ENCODE results near the gene CCBE1. TPM values are rescaled to one million over a fixed set of nuclear protein-coding genes. Genes with fewer than 3 reads are reported as not detected.
"Not testable (repeated sequence)": the region's sequence is repeated elsewhere in the genome, so short reads cannot be mapped to it uniquely, and the experiment has no call there.

CCBE1 gene
- total and polyA plus RNA-seq, 4 experiments from 2014 or later = not detected

- no peak overlapping the region for H3K27ac ChIP-seq (ENCODE audit: low read depth, low read length)
- DNase-seq = no peak
- Mint-ChIP-seq H3K9me3 (peaks cover 0 to 6% (median 0%) of the 10 kb centered on the region in 8 donors), H3K36me3 (no peaks in the 10 kb centered on the region), H3K4me1 (no peaks in the 10 kb centered on the region), H3K27me3 (peaks cover 2 to 5% of the 10 kb centered on the region in 2 donors), H3K4me3 (no peak overlapping the region), H3K27ac (no peak overlapping the region)
- intact Hi-C loops (cut with micrococcal nuclease) = no loop called here
- H3K4me1 ChIP-seq (ENCODE audit: insufficient read depth, low read length) = no peaks in the 10 kb centered on the region
- ChIA-PET CTCF (ENCODE audit: partially characterized antibody) (no interaction called here), POLR2A (ENCODE audit: partially characterized antibody) (no interaction called here)
- H3K27me3 ChIP-seq (ENCODE audit: insufficient read depth, low read length) = no peaks in the 10 kb centered on the region
- no peaks in the 10 kb centered on the region for H3K9me3 ChIP-seq (ENCODE audit: control insufficient read depth in 1 of 2, low read length in 2 of 2)
- H3K4me3 ChIP-seq (ENCODE audit: low read length in 2 of 2) = no peak overlapping the region
- H3K36me3 ChIP-seq (ENCODE audit: insufficient read depth, low read length) = no peaks in the 10 kb centered on the region
Observed at GRCh38 chr18:59715445-59715844, 18.2 kb upstream of the CCBE1 start.

DNA sequence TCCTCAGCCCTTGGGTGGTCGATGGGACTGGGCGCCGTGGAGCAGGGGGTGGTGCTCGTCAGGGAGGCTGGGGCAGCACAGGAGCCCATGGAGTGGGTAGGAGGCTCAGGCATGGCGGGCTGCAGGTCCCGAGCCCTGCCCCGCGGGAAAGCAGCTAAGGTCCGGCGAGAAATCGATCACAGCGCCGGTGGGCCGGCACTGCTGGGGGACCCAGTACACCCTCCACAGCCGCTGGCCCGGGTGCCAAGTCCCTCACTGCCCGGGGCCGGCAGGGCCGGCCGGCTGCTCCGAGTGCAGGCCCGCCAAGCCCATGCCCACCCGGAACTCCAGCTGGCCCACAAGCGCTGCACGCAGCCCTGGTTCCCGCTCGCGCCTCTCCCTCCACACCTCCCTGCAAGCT lies 16.9 kb upstream of the CCBE1 start:
- peaks cover 0 to 16% (median 0%) of the 10 kb centered on the region in 8 donors for H3K9me3 Mint-ChIP-seq
- H3K36me3 ChIP-seq (ENCODE audit: insufficient read depth, low read length); H3K27ac ChIP-seq (ENCODE audit: low read depth, low read length); H3K27me3 Mint-ChIP-seq; CTCF ChIA-PET (ENCODE audit: partially characterized antibody); intact Hi-C loops (cut with micrococcal nuclease); H3K4me1 ChIP-seq (ENCODE audit: insufficient read depth, low read length); DNase-seq; H3K27ac Mint-ChIP-seq; H3K9me3 ChIP-seq (ENCODE audit: control insufficient read depth in 1 of 2, low read length in 2 of 2); H3K36me3 Mint-ChIP-seq; H3K4me3 Mint-ChIP-seq; H3K4me3 ChIP-seq (ENCODE audit: low read length in 2 of 2); H3K4me1 Mint-ChIP-seq; H3K27me3 ChIP-seq (ENCODE audit: insufficient read depth, low read length); POLR2A ChIA-PET (ENCODE audit: partially characterized antibody): not testable (repeated sequence)

GRCh38 chr18:59712311-59712710 lies 15.1 kb upstream of the CCBE1 start:
- H3K4me3 ChIP-seq (ENCODE audit: low read length in 2 of 2) = no peak overlapping the region
- CTCF ChIA-PET (ENCODE audit: partially characterized antibody) = no interaction called here
- Mint-ChIP-seq H3K36me3 (no peaks in the 10 kb centered on the region), H3K27me3 (peaks cover 6 to 9% of the 10 kb centered on the region in 2 donors), H3K9me3 (peaks cover 0 to 18% (median 0%) of the 10 kb centered on the region in 8 donors), H3K27ac (no peak overlapping the region), H3K4me3 (no peak overlapping the region), H3K4me1 (no peaks in the 10 kb centered on the region)
- no peaks in the 10 kb centered on the region for H3K4me1 ChIP-seq (ENCODE audit: insufficient read depth, low read length)
- DNase-seq = no peak
- H3K27ac ChIP-seq (ENCODE audit: low read depth, low read length) = no peak overlapping the region
- no peaks in the 10 kb centered on the region for H3K36me3 ChIP-seq (ENCODE audit: insufficient read depth, low read length)
- H3K9me3 ChIP-seq (ENCODE audit: control insufficient read depth in 1 of 2, low read length in 2 of 2) = no peaks in the 10 kb centered on the region
- intact Hi-C loops (cut with micrococcal nuclease) = no loop called here
- POLR2A ChIA-PET (ENCODE audit: partially characterized antibody) = no interaction called here
- no peaks in the 10 kb centered on the region for H3K27me3 ChIP-seq (ENCODE audit: insufficient read depth, low read length)

DNA sequence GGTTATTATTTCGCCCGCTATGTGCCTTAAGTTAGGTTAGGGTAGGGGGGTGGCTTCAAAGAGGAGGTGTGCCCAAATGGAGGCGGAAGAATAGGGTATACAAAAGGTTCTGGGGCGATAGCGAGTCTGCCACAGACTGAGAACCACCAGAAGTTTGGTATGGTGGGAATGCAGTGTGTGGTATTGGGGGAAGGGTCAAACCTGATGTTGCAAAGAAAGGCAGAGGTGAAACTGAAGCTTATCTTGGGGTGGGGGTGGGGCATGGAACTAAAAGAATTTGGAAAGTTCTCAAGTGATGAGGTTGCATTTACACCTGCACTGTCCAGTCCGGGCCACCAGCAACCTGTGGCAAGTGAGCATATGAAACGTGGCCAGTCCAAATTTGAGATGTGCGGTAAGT lies 11.8 kb upstream of the CCBE1 start:
- intact Hi-C loops (cut with micrococcal nuclease) = no loop called here
- Mint-ChIP-seq H3K4me1 (peaks cover 0 to 2% (median 0%) of the 10 kb centered on the region in 4 donors), H3K27ac (no peak overlapping the region), H3K9me3 (peaks cover 0 to 12% (median 0%) of the 10 kb centered on the region in 8 donors), H3K4me3 (no peak overlapping the region), H3K27me3 (peaks cover 6 to 9% of the 10 kb centered on the region in 2 donors), H3K36me3 (no peaks in the 10 kb centered on the region)
- Histone ChIP-seq H3K36me3 (ENCODE audit: insufficient read depth, low read length) (no peaks in the 10 kb centered on the region), H3K27ac (ENCODE audit: low read depth, low read length) (no peak overlapping the region), H3K4me1 (ENCODE audit: insufficient read depth, low read length) (no peaks in the 10 kb centered on the region), H3K9me3 (ENCODE audit: control insufficient read depth in 1 of 2, low read length in 2 of 2) (no peaks in the 10 kb centered on the region), H3K27me3 (ENCODE audit: insufficient read depth, low read length) (no peaks in the 10 kb centered on the region), H3K4me3 (ENCODE audit: low read length in 2 of 2) (no peak overlapping the region)
- CTCF ChIA-PET (ENCODE audit: partially characterized antibody) = no interaction called here
- POLR2A ChIA-PET (ENCODE audit: partially characterized antibody) = no interaction called here
- no peak for DNase-seq

- no peak for DNase-seq
Observed at GRCh38 chr18:59707306-59707705, 10.1 kb upstream of the CCBE1 start.

GRCh38 chr18:59706499-59706898 lies 9.3 kb upstream of the CCBE1 start:
- Histone ChIP-seq H3K4me1 (ENCODE audit: insufficient read depth, low read length) (no peaks in the 10 kb centered on the region), H3K4me3 (ENCODE audit: low read length in 2 of 2) (no peak overlapping the region), H3K27ac (ENCODE audit: low read depth, low read length) (no peak overlapping the region), H3K27me3 (ENCODE audit: insufficient read depth, low read length) (no peaks in the 10 kb centered on the region), H3K36me3 (ENCODE audit: insufficient read depth, low read length) (no peaks in the 10 kb centered on the region), H3K9me3 (ENCODE audit: control insufficient read depth in 1 of 2, low read length in 2 of 2) (no peaks in the 10 kb centered on the region)
- no peak for DNase-seq
- no peaks in the 10 kb centered on the region for H3K36me3 Mint-ChIP-seq
- POLR2A ChIA-PET (ENCODE audit: partially characterized antibody) = no interaction called here
- peaks cover 0 to 12% (median 0%) of the 10 kb centered on the region in 8 donors for H3K9me3 Mint-ChIP-seq
- intact Hi-C loops (cut with micrococcal nuclease) = no loop called here
- H3K27ac Mint-ChIP-seq = no peak overlapping the region
- H3K4me3 Mint-ChIP-seq = no peak overlapping the region
- H3K4me1 Mint-ChIP-seq = peaks cover 0 to 2% (median 0%) of the 10 kb centered on the region in 4 donors
- CTCF ChIA-PET (ENCODE audit: partially characterized antibody) = no interaction called here
- H3K27me3 Mint-ChIP-seq = peaks cover 5 to 9% of the 10 kb centered on the region in 2 donors

More at GRCh38 chr18:59707306-59707705, 10.1 kb upstream of the CCBE1 start:
- H3K36me3 ChIP-seq (ENCODE audit: insufficient read depth, low read length) = no peaks in the 10 kb centered on the region
- POLR2A ChIA-PET (ENCODE audit: partially characterized antibody) = no interaction called here
- Mint-ChIP-seq H3K9me3 (peaks cover 0 to 12% (median 0%) of the 10 kb centered on the region in 8 donors), H3K27me3 (peaks cover 5 to 9% of the 10 kb centered on the region in 2 donors), H3K4me3 (no peak overlapping the region), H3K27ac (no peak overlapping the region), H3K4me1 (peaks cover 0 to 2% (median 0%) of the 10 kb centered on the region in 4 donors), H3K36me3 (no peaks in the 10 kb centered on the region)
- intact Hi-C loops (cut with micrococcal nuclease) = no loop called here
- H3K4me1 ChIP-seq (ENCODE audit: insufficient read depth, low read length) = no peaks in the 10 kb centered on the region
- no peak overlapping the region for H3K4me3 ChIP-seq (ENCODE audit: low read length in 2 of 2)
- CTCF ChIA-PET (ENCODE audit: partially characterized antibody) = no interaction called here
- H3K27ac ChIP-seq (ENCODE audit: low read depth, low read length) = no peak overlapping the region
- no peaks in the 10 kb centered on the region for H3K27me3 ChIP-seq (ENCODE audit: insufficient read depth, low read length)
- H3K9me3 ChIP-seq (ENCODE audit: control insufficient read depth in 1 of 2, low read length in 2 of 2) = no peaks in the 10 kb centered on the region

- no peak for DNase-seq
- H3K27me3 Mint-ChIP-seq = peaks cover 9 to 12% of the 10 kb centered on the region in 2 donors
- no peaks in the 10 kb centered on the region for H3K36me3 Mint-ChIP-seq
- Histone ChIP-seq H3K36me3 (ENCODE audit: insufficient read depth, low read length) (no peaks in the 10 kb centered on the region), H3K4me1 (ENCODE audit: insufficient read depth, low read length) (no peaks in the 10 kb centered on the region), H3K9me3 (ENCODE audit: control insufficient read depth in 1 of 2, low read length in 2 of 2) (no peaks in the 10 kb centered on the region), H3K27me3 (ENCODE audit: insufficient read depth, low read length) (no peaks in the 10 kb centered on the region), H3K27ac (ENCODE audit: low read depth, low read length) (no peak overlapping the region), H3K4me3 (ENCODE audit: low read length in 2 of 2) (no peak overlapping the region)
- H3K4me3 Mint-ChIP-seq = no peak overlapping the region
- H3K4me1 Mint-ChIP-seq = peaks cover 0 to 3% (median 1%) of the 10 kb centered on the region in 4 donors
- CTCF ChIA-PET (ENCODE audit: partially characterized antibody) = no interaction called here
- no peak overlapping the region for H3K27ac Mint-ChIP-seq
- intact Hi-C loops (cut with micrococcal nuclease) = no loop called here
- POLR2A ChIA-PET (ENCODE audit: partially characterized antibody) = no interaction called here
- H3K9me3 Mint-ChIP-seq = peaks cover 0 to 9% (median 0%) of the 10 kb centered on the region in 8 donors
Observed at GRCh38 chr18:59705145-59705544, 7.9 kb upstream of the CCBE1 start.

DNA sequence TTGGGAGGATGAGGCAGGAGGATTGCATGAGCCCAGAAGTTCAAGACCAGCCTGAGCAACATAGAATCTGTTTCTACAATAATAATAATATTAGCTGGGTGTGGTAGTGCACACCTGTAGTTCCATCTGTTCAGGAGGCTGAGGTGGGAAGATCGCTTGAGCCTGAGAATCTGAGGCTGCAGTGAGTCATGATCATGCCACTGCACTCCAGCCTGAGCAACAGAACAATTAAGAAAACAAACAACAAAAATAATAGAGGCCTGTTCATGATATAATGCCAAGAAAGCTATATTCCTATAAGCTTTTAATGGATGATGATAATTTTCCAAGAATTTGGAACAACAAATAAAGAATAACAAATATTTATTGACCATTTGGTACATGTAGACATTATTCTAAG lies 6.9 kb upstream of the CCBE1 start:
- ChIA-PET POLR2A (ENCODE audit: partially characterized antibody) (no interaction called here), CTCF (ENCODE audit: partially characterized antibody) (no interaction called here)
- H3K9me3 Mint-ChIP-seq = peaks cover 0 to 2% (median 0%) of the 10 kb centered on the region in 8 donors
- peaks cover 0 to 3% (median 1%) of the 10 kb centered on the region in 4 donors for H3K4me1 Mint-ChIP-seq
- Histone ChIP-seq H3K27me3 (ENCODE audit: insufficient read depth, low read length) (no peaks in the 10 kb centered on the region), H3K9me3 (ENCODE audit: control insufficient read depth in 1 of 2, low read length in 2 of 2) (no peaks in the 10 kb centered on the region), H3K36me3 (ENCODE audit: insufficient read depth, low read length) (no peaks in the 10 kb centered on the region), H3K27ac (ENCODE audit: low read depth, low read length) (no peak overlapping the region), H3K4me3 (ENCODE audit: low read length in 2 of 2) (no peak overlapping the region), H3K4me1 (ENCODE audit: insufficient read depth, low read length) (no peaks in the 10 kb centered on the region)
- H3K27me3 Mint-ChIP-seq = peaks cover 7 to 15% of the 10 kb centered on the region in 2 donors
- no peak overlapping the region for H3K4me3 Mint-ChIP-seq
- H3K27ac Mint-ChIP-seq = no peak overlapping the region
- no peak for DNase-seq
- intact Hi-C loops (cut with micrococcal nuclease) = no loop called here
- H3K36me3 Mint-ChIP-seq = no peaks in the 10 kb centered on the region

All from CD4-positive, alpha-beta memory T cell (primary cell).